Neuronal stem cell (in vitro differentiated cells): Measurements from ENCODE around the gene TMEM234.
"Not testable (repeated sequence)": the region's sequence is repeated elsewhere in the genome, so short reads cannot be mapped to it uniquely, and the experiment has no call there.

Source experiments
- DNase-seq: peaks from one replicate; pipeline ENCODE4 v3.0.0-alpha.2; 2013; ENCODE audit warnings: low spot score
- H2AFZ ChIP-seq: one replicate; pipeline ENCODE4 v1.6.1; 2013; ENCODE audit warnings: mild to moderate bottlenecking, low read length, inconsistent platforms
- H2AK5ac ChIP-seq: 2 replicates; pipeline ENCODE4 v1.6.1; 2013; ENCODE audit warnings: low read depth, mild to moderate bottlenecking, inconsistent platforms, low read length, moderate library complexity, mixed read lengths
- H2BK120ac ChIP-seq: 2 replicates; pipeline ENCODE4 v1.6.1; 2013; ENCODE audit warnings: low read depth, mild to moderate bottlenecking, inconsistent platforms, low read length, moderate library complexity, mixed read lengths
- H2BK12ac ChIP-seq: one replicate; pipeline ENCODE4 v1.6.1; 2013; ENCODE audit warnings: low read length, inconsistent platforms
- H2BK15ac ChIP-seq: 2 replicates; pipeline ENCODE4 v1.6.1; 2013; ENCODE audit warnings: mild to moderate bottlenecking, low read length, inconsistent platforms, mixed read lengths
- H2BK5ac ChIP-seq: one replicate; pipeline ENCODE4 v1.6.1; 2013; ENCODE audit warnings: inconsistent platforms, mild to moderate bottlenecking, low read length, moderate library complexity
- H3K14ac ChIP-seq: one replicate; pipeline ENCODE4 v1.6.1; 2013; ENCODE audit warnings: low read length, inconsistent platforms
- H3K18ac ChIP-seq: 2 replicates; pipeline ENCODE4 v1.6.1; 2013; ENCODE audit warnings: low read length, inconsistent platforms
- H3K23ac ChIP-seq: 2 replicates; pipeline ENCODE4 v1.6.1; 2013; ENCODE audit warnings: low read depth, mild to moderate bottlenecking, mixed read lengths, low read length, inconsistent platforms; ENCODE audit not compliant: poor library complexity
- H3K27ac ChIP-seq: replicated peaks from 3 replicates; pipeline ENCODE4 v1.5.1; 2013; ENCODE audit warnings: low read length, inconsistent platforms
- H3K27me3 ChIP-seq, 3 experiments: 2 replicates each; pipeline ENCODE4 v1.6.1; 2013; ENCODE audit warnings: low read length in 3 of 3, mild to moderate bottlenecking in 2 of 3, inconsistent platforms in 1 of 3, low read depth in 1 of 3, mixed read lengths in 1 of 3, moderate library complexity in 1 of 3; ENCODE audit not compliant: control insufficient read depth in 3 of 3, insufficient read depth in 3 of 3
- H3K36me3 ChIP-seq, 2 donors: replicated peaks in 1 of 2; 2 replicates each; pipeline ENCODE4 v1.6.1; 2013; ENCODE audit warnings: low read length in 2 of 2; ENCODE audit not compliant: control insufficient read depth in 2 of 2, insufficient read depth in 2 of 2
- H3K4ac ChIP-seq: 2 replicates; pipeline ENCODE4 v1.6.1; 2013; ENCODE audit warnings: inconsistent platforms, mild to moderate bottlenecking, low read length, moderate library complexity
- H3K4me1 ChIP-seq, 2 donors: 1 replicate in 1 of 2; 2 replicates in 1 of 2; pipeline ENCODE4 v1.6.1; 2013; ENCODE audit warnings: low read length in 2 of 2, low read depth in 1 of 2; ENCODE audit not compliant: control insufficient read depth in 2 of 2, insufficient read depth in 1 of 2
- H3K4me2 ChIP-seq: one replicate; pipeline ENCODE4 v1.6.1; 2013; ENCODE audit warnings: mild to moderate bottlenecking, low read length, inconsistent platforms; ENCODE audit not compliant: insufficient read depth, poor library complexity, severe bottlenecking
- H3K4me3 ChIP-seq, 2 donors: 2 replicates each; pipeline ENCODE4 v1.5.1; 2013; ENCODE audit warnings: low read length in 2 of 2, mild to moderate bottlenecking in 2 of 2, inconsistent platforms in 1 of 2, moderate library complexity in 1 of 2
- H3K79me1 ChIP-seq: one replicate; pipeline ENCODE4 v1.6.1; 2013; ENCODE audit warnings: low read depth, mild to moderate bottlenecking, inconsistent platforms, low read length, moderate library complexity
- H3K9ac ChIP-seq: one replicate; pipeline ENCODE4 v1.6.1; 2013; ENCODE audit warnings: mild to moderate bottlenecking, low read depth, low read length, inconsistent platforms; ENCODE audit not compliant: poor library complexity
- H3K9me3 ChIP-seq, 2 donors: replicated peaks in 1 of 2; 2 replicates each; pipeline versions ENCODE3 to v1.6.1; 2013; ENCODE audit warnings: low read length in 2 of 2, mild to moderate bottlenecking in 2 of 2, inconsistent platforms in 1 of 2, low read depth in 1 of 2, mixed read lengths in 1 of 2, moderate library complexity in 1 of 2; ENCODE audit not compliant: control insufficient read depth in 2 of 2, insufficient read depth in 1 of 2
- H4K8ac ChIP-seq: one replicate; pipeline ENCODE4 v1.6.1; 2013; ENCODE audit warnings: low read depth, mild to moderate bottlenecking, inconsistent platforms, low read length, moderate library complexity
- H4K91ac ChIP-seq: one replicate; pipeline ENCODE4 v1.6.1; 2013; ENCODE audit warnings: low read length, low read depth, mild to moderate bottlenecking, inconsistent platforms; ENCODE audit not compliant: poor library complexity
- WGBS, 2 donors: extraction: QIAGEN DNeasy Blood & Tissue Kit; methylation state at CpG; one replicate each; pipeline ENCODE4 v1.1.7; 2013; ENCODE audit warnings: missing lambda C conversion rate in 2 of 2, mixed read lengths in 1 of 2; ENCODE audit not compliant: insufficient read length in 2 of 2, insufficient replicate concordance in 1 of 2; ENCODE audit errors: extremely low coverage in 2 of 2; 5-methylcytosine and 5-hydroxymethylcytosine counted together

The TMEM234 gene

DNA sequence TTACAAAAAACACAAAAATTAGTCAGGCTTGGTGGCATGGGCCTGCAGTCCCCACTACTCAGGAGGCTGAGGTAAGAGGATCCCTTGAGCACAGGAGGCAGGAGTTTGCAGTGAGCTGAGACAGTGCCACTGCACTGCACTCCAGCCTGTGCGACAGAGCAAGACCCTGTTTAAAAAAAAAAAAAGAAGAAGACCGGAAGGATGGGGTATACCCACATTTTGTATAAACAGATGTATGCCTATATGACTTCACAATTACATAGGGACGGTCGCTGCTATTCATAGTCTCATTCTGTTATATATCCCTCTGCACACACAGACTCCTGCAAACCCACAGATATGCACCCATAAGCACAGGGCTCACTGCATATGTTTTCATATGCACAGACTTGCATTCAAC is 41.6 kb upstream of the TMEM234 start:
- no peak overlapping the region for H3K14ac ChIP-seq
- H2BK12ac ChIP-seq: no peak overlapping the region
- no peak overlapping the region for H2BK120ac ChIP-seq
- H3K27ac ChIP-seq: no peak overlapping the region
- no peaks in the 10 kb centered on the region for H3K36me3 ChIP-seq
- H4K8ac ChIP-seq: no peak overlapping the region
- H2AFZ ChIP-seq: no peak overlapping the region
- no peak overlapping the region for H3K23ac ChIP-seq
- no peak for DNase-seq
- no peak overlapping the region for H4K91ac ChIP-seq
- H2AK5ac ChIP-seq: no peak overlapping the region
- no peak overlapping the region for H3K18ac ChIP-seq
- no peak overlapping the region for H2BK5ac ChIP-seq
- H2BK15ac ChIP-seq: no peak overlapping the region
- no peak overlapping the region for H3K4ac ChIP-seq
- no CpG with 5 or more reads among the region's 4 CpGs for WGBS, 2 donors
- H3K4me2 ChIP-seq: no peak overlapping the region
- H3K4me3 ChIP-seq: no peak overlapping the region
- H3K27me3 ChIP-seq: no peaks in the 10 kb centered on the region
- H3K4me1 ChIP-seq: no peaks in the 10 kb centered on the region
- no peaks in the 10 kb centered on the region for H3K79me1 ChIP-seq
- no peak overlapping the region for H3K9ac ChIP-seq
- H3K9me3 ChIP-seq: peaks cover 0 to 1% of the 10 kb centered on the region in 2 donors

- not testable (repeated sequence) for H3K4me3 ChIP-seq, H2AFZ ChIP-seq, H3K18ac ChIP-seq, H2BK5ac ChIP-seq, H4K8ac ChIP-seq, H3K9ac ChIP-seq, DNase-seq, H3K9me3 ChIP-seq, H2BK120ac ChIP-seq, H3K14ac ChIP-seq, H2AK5ac ChIP-seq, H3K36me3 ChIP-seq, H4K91ac ChIP-seq, H2BK12ac ChIP-seq, H3K4me2 ChIP-seq, H2BK15ac ChIP-seq, H3K4ac ChIP-seq, H3K27me3 ChIP-seq, H3K23ac ChIP-seq, H3K27ac ChIP-seq, H3K79me1 ChIP-seq, H3K4me1 ChIP-seq
- WGBS, 2 donors: no CpG with 5 or more reads among the region's 4 CpGs
Measured at GRCh38 chr1:32263236-32263593, 41.1 kb upstream of the TMEM234 start.

- no CpG with 5 or more reads among the region's 6 CpGs for WGBS, 2 donors
Measured at GRCh38 chr1:32257227-32257508, 35.0 kb upstream of the TMEM234 start.

GRCh38 chr1:32256473-32257226 is 34.5 kb upstream of the TMEM234 start:
- Histone ChIP-seq H3K4me3 (no peak overlapping the region), H2BK5ac (no peak overlapping the region), H2BK15ac (no peak overlapping the region), H4K91ac (no peak overlapping the region), H3K4me2 (no peak overlapping the region), H3K23ac (no peak overlapping the region), H3K27me3 (no peaks in the 10 kb centered on the region), H3K9ac (no peak overlapping the region), H2AFZ (no peak overlapping the region), H3K36me3 (no peaks in the 10 kb centered on the region), H2BK12ac (no peak overlapping the region), H4K8ac (no peak overlapping the region), H3K9me3 (no peaks in the 10 kb centered on the region), H3K14ac (no peak overlapping the region), H3K4me1 (peaks cover 0 to 4% of the 10 kb centered on the region in 2 donors), H3K27ac (no peak overlapping the region), H3K4ac (no peak overlapping the region), H3K79me1 (no peaks in the 10 kb centered on the region), H2BK120ac (no peak overlapping the region), H2AK5ac (no peak overlapping the region), H3K18ac (no peak overlapping the region)
- WGBS, 2 donors: no CpG with 5 or more reads among the region's 9 CpGs
- DNase-seq: no peak

More at GRCh38 chr1:32257227-32257508, 35.0 kb upstream of the TMEM234 start:
- Histone ChIP-seq H3K23ac (no peak overlapping the region), H2BK12ac (no peak overlapping the region), H3K4ac (no peak overlapping the region), H3K36me3 (no peaks in the 10 kb centered on the region), H2BK5ac (no peak overlapping the region), H3K14ac (no peak overlapping the region), H2BK120ac (no peak overlapping the region), H2AFZ (no peak overlapping the region), H3K4me1 (no peaks in the 10 kb centered on the region), H2AK5ac (no peak overlapping the region), H3K9me3 (no peaks in the 10 kb centered on the region), H2BK15ac (no peak overlapping the region), H3K79me1 (no peaks in the 10 kb centered on the region), H3K27ac (no peak overlapping the region), H4K8ac (no peak overlapping the region), H3K27me3 (no peaks in the 10 kb centered on the region), H3K18ac (no peak overlapping the region), H3K4me2 (no peak overlapping the region), H4K91ac (no peak overlapping the region), H3K9ac (no peak overlapping the region), H3K4me3 (no peak overlapping the region)
- DNase-seq: no peak
